Rectal smooth muscle tissue (tissue), 1 donor: ENCODE results near the gene CTNNA3.

Experiments used
- H3K27ac ChIP-seq: one replicate; pipeline ENCODE4 v1.7.0; 2013; ENCODE audit warnings: low read depth, low read length, inconsistent platforms
- H3K27me3 ChIP-seq: one replicate; pipeline ENCODE4 v1.7.0; 2013; ENCODE audit warnings: low read length; ENCODE audit not compliant: control insufficient read depth, insufficient read depth
- H3K36me3 ChIP-seq: one replicate; pipeline ENCODE4 v1.7.0; 2013; ENCODE audit warnings: low read length; ENCODE audit not compliant: control insufficient read depth, insufficient read depth
- H3K4me1 ChIP-seq: one replicate; pipeline ENCODE4 v1.7.0; 2013; ENCODE audit warnings: low read length; ENCODE audit not compliant: control insufficient read depth, insufficient read depth
- H3K4me3 ChIP-seq: one replicate; pipeline ENCODE4 v1.7.0; 2013; ENCODE audit warnings: low read length
- H3K9ac ChIP-seq: one replicate; pipeline ENCODE4 v1.7.0; 2013; ENCODE audit warnings: low read length

Gene CTNNA3

GRCh38 chr10:66860376-66860945 is 835.5 kb downstream of the CTNNA3 start:
- Histone ChIP-seq H3K9ac (no peak overlapping the region), H3K4me3 (no peak overlapping the region), H3K36me3 (no peaks in the 10 kb centered on the region), H3K27me3 (no peaks in the 10 kb centered on the region), H3K4me1 (no peaks in the 10 kb centered on the region), H3K27ac (no peak overlapping the region)

- no peak overlapping the region for H3K9ac ChIP-seq
- no peak overlapping the region for H3K4me3 ChIP-seq
- H3K27ac ChIP-seq: no peak overlapping the region
- no peaks in the 10 kb centered on the region for H3K27me3 ChIP-seq
- H3K4me1 ChIP-seq: no peaks in the 10 kb centered on the region
- no peaks in the 10 kb centered on the region for H3K36me3 ChIP-seq
Measured at GRCh38 chr10:66852811-66853210, 843.2 kb downstream of the CTNNA3 start.

- Histone ChIP-seq H3K4me1 (no peaks in the 10 kb centered on the region), H3K27ac (no peak overlapping the region), H3K9ac (no peak overlapping the region), H3K36me3 (no peaks in the 10 kb centered on the region), H3K27me3 (no peaks in the 10 kb centered on the region), H3K4me3 (no peak overlapping the region)
Measured at GRCh38 chr10:66848856-66849255, 847.1 kb downstream of the CTNNA3 start.

GRCh38 chr10:66844176-66844942 is 851.6 kb downstream of the CTNNA3 start:
- Histone ChIP-seq H3K27ac (no peak overlapping the region), H3K36me3 (no peaks in the 10 kb centered on the region), H3K4me3 (no peak overlapping the region), H3K4me1 (no peaks in the 10 kb centered on the region), H3K9ac (no peak overlapping the region), H3K27me3 (no peaks in the 10 kb centered on the region)

GRCh38 chr10:66843396-66843795 is 852.6 kb downstream of the CTNNA3 start:
- no peak overlapping the region for H3K27ac ChIP-seq
- no peaks in the 10 kb centered on the region for H3K4me1 ChIP-seq
- no peak overlapping the region for H3K9ac ChIP-seq
- no peak overlapping the region for H3K4me3 ChIP-seq
- H3K36me3 ChIP-seq: no peaks in the 10 kb centered on the region
- no peaks in the 10 kb centered on the region for H3K27me3 ChIP-seq

GRCh38 chr10:66842867-66843266 is 853.1 kb downstream of the CTNNA3 start:
- Histone ChIP-seq H3K4me1 (no peaks in the 10 kb centered on the region), H3K27me3 (no peaks in the 10 kb centered on the region), H3K9ac (no peak overlapping the region), H3K36me3 (no peaks in the 10 kb centered on the region), H3K4me3 (no peak overlapping the region), H3K27ac (no peak overlapping the region)

GRCh38 chr10:66842371-66842770 is 853.6 kb downstream of the CTNNA3 start:
- no peaks in the 10 kb centered on the region for H3K27me3 ChIP-seq
- no peak overlapping the region for H3K27ac ChIP-seq
- no peak overlapping the region for H3K4me3 ChIP-seq
- H3K9ac ChIP-seq: no peak overlapping the region
- H3K36me3 ChIP-seq: no peaks in the 10 kb centered on the region
- no peaks in the 10 kb centered on the region for H3K4me1 ChIP-seq

- H3K4me3 ChIP-seq: no peak overlapping the region
- H3K36me3 ChIP-seq: no peaks in the 10 kb centered on the region
- H3K27me3 ChIP-seq: no peaks in the 10 kb centered on the region
- no peak overlapping the region for H3K27ac ChIP-seq
- no peaks in the 10 kb centered on the region for H3K4me1 ChIP-seq
- H3K9ac ChIP-seq: no peak overlapping the region
Measured at GRCh38 chr10:66838656-66839055, 857.3 kb downstream of the CTNNA3 start.

GRCh38 chr10:66837990-66838389 is 858.0 kb downstream of the CTNNA3 start:
- Histone ChIP-seq H3K4me1 (no peaks in the 10 kb centered on the region), H3K27ac (no peak overlapping the region), H3K4me3 (no peak overlapping the region), H3K9ac (no peak overlapping the region), H3K36me3 (no peaks in the 10 kb centered on the region), H3K27me3 (no peaks in the 10 kb centered on the region)

- Histone ChIP-seq H3K27me3 (no peaks in the 10 kb centered on the region), H3K4me3 (no peak overlapping the region), H3K36me3 (no peaks in the 10 kb centered on the region), H3K9ac (no peak overlapping the region), H3K27ac (no peak overlapping the region), H3K4me1 (no peaks in the 10 kb centered on the region)
Measured at GRCh38 chr10:66837335-66837734, 858.7 kb downstream of the CTNNA3 start.

- Histone ChIP-seq H3K27ac (no peak overlapping the region), H3K36me3 (no peaks in the 10 kb centered on the region)
Measured at GRCh38 chr10:66836771-66837170, 859.2 kb downstream of the CTNNA3 start.

GRCh38 chr10:66836057-66836456 is 859.9 kb downstream of the CTNNA3 start:
- H3K9ac ChIP-seq: no peak overlapping the region
- H3K36me3 ChIP-seq: no peaks in the 10 kb centered on the region
- H3K4me1 ChIP-seq: no peaks in the 10 kb centered on the region
- H3K4me3 ChIP-seq: no peak overlapping the region
- no peaks in the 10 kb centered on the region for H3K27me3 ChIP-seq
- H3K27ac ChIP-seq: no peak overlapping the region

More at GRCh38 chr10:66836771-66837170, 859.2 kb downstream of the CTNNA3 start:
- Histone ChIP-seq H3K9ac (no peak overlapping the region), H3K4me3 (no peak overlapping the region), H3K27me3 (no peaks in the 10 kb centered on the region), H3K4me1 (no peaks in the 10 kb centered on the region)

- H3K4me3 ChIP-seq: no peak overlapping the region
- H3K36me3 ChIP-seq: no peaks in the 10 kb centered on the region
- H3K4me1 ChIP-seq: no peaks in the 10 kb centered on the region
- no peaks in the 10 kb centered on the region for H3K27me3 ChIP-seq
- no peak overlapping the region for H3K9ac ChIP-seq
- no peak overlapping the region for H3K27ac ChIP-seq
Measured at GRCh38 chr10:66835400-66835799, 860.6 kb downstream of the CTNNA3 start.
